Natural killer cell treated with Interleukin-12 subunit alpha and Interleukin-12 subunit beta and Interleukin-15 and Interleukin-18, amount 100 ng/mL, for 72 hours (primary cell): ENCODE results near the gene ZC3H7B. TPM values are rescaled to one million over a fixed set of nuclear protein-coding genes. Genes with fewer than 3 reads are reported as not detected.

ENCODE experiments used
- ATAC-seq, 2 donors: fragments of 150-1000 bp; cut with Tn5 transposase in 1 of 2; sonication (Bioruptor Pico), chemical (Tn5 transposase) in 1 of 2; 2 replicates each; pipeline ENCODE4 v1.10.0; 2021
- DNase-seq: peaks from one replicate; pipeline ENCODE4 v3.0.0; 2022; ENCODE audit warnings: low spot score
- H3K27ac Mint-ChIP-seq, 2 donors: 1 replicate in 1 of 2; 2 replicates in 1 of 2; pipeline ENCODE4 v1.8.0; 2022; ENCODE audit warnings: mixed read lengths in 2 of 2, mild to moderate bottlenecking in 1 of 2, moderate library complexity in 1 of 2
- H3K27me3 Mint-ChIP-seq, 2 donors: 1 replicate in 1 of 2; 2 replicates in 1 of 2; pipeline ENCODE4 v1.8.0; 2022; ENCODE audit warnings: mixed read lengths in 2 of 2
- H3K36me3 Mint-ChIP-seq: one replicate; pipeline ENCODE4 v1.8.0; 2022; ENCODE audit warnings: mixed read lengths
- H3K4me1 Mint-ChIP-seq, 2 donors: 1 replicate in 1 of 2; 2 replicates in 1 of 2; pipeline ENCODE4 v1.8.0; 2022; ENCODE audit warnings: low read depth in 2 of 2, mixed read lengths in 2 of 2, mild to moderate bottlenecking in 1 of 2
- H3K4me3 Mint-ChIP-seq: one replicate; pipeline ENCODE4 v1.8.0; 2022; ENCODE audit warnings: mixed read lengths
- H3K9me3 Mint-ChIP-seq: 2 replicates; pipeline ENCODE4 v1.8.0; 2022; ENCODE audit warnings: mixed read lengths
- total RNA-seq, 2 donors: library from RNA; stranded (reverse); gene quantifications; one replicate each; pipeline ENCODE4 v1.2.3, GENCODE V29; 2022

Gene ZC3H7B
- total RNA-seq, 2 donors from 2014 or later: 51.2 to 68.9 TPM

DNA sequence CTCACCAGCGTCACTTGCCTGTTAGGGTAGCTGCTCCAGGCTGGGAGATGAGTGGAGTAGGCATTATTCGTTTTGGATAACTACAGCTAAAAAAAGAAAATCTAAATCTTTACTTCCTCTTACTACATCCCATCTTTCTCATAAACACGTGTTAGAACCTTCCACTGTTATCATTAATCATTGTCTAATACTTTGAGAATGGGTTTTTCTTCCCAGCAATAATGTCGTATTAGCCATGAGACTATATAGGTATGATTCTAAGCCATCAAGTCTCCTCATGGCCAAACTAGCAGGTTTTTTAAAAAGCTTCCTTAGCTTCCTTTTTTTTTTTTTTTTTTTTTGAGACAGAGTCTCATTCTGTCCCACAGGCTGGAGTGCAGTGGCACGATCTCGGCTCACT lies 76.5 kb downstream of the ZC3H7B start:
- no peak for ATAC-seq
- DNase-seq: no peak
- no peaks in the 10 kb centered on the region for H3K4me1 Mint-ChIP-seq
- H3K36me3 Mint-ChIP-seq: no peaks in the 10 kb centered on the region
- H3K9me3 Mint-ChIP-seq: no peaks in the 10 kb centered on the region
- H3K27ac Mint-ChIP-seq: no peak overlapping the region
- H3K4me3 Mint-ChIP-seq: no peak overlapping the region
- H3K27me3 Mint-ChIP-seq: no peaks in the 10 kb centered on the region

DNA sequence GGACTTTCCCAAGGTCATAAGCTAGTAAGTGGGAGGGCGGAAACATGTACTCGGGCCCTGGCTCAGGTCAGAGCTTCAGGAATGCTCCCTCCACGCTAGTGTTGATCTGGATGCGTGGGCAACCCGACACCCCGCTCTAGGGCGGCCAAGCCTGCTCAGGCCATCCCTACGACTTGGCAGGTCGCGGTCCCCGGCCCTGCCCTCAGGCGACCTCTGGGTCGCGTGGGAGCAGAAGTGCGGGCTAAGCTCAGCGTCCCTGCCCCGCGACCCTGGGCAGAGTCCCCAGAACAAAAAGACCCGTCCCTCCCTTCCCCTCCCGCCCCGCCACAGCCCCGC lies 79.6 kb downstream of the ZC3H7B start:
- Mint-ChIP-seq H3K9me3 (no peaks in the 10 kb centered on the region), H3K36me3 (no peaks in the 10 kb centered on the region), H3K4me1 (no peaks in the 10 kb centered on the region), H3K27ac (peak overlapping the region in 1 of 2 donors; percentile 76), H3K4me3 (peak overlapping the region; percentile 78), H3K27me3 (no peaks in the 10 kb centered on the region)
- DNase-seq (no peak), ATAC-seq (peak; percentile 2 to 11)

DNA sequence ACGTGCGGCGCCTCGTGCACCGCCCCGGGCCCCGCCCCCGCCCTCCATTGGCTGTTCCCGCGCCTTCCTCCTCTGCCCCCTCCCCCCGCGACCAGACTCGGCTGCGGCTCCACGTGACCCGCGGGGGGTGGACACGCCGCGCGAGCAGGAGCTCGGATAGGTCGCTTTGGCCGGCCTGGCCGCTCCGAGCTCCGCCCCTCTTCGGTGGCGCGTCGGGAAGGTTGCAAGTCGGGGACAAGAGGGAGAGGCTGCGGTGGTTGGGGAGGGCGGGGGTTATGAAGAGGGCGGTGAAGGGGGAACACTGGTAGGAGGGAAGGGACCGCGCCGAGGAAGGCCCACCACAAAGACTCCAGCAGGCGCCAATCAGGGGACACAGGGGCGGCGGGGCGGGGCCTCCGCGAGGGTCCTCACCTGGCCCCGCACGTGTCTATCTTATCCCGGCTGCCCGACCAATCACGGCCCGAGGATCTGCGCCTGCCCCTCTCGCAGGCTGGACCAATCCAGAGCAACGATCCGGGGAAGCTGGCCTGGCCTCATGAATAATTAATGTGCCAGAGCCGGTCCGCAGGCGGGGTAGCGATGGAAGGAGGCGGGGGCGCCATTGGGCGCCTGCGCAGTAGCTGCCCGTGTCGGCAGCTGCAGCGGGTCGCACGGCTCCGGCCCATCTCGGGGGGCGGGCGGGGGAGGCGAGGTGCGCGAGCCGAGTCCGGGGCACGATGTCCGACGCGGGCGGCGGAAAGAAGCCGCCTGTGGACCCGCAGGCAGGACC lies 80.2 kb downstream of the ZC3H7B start, which contains the start of gene TEF:
Gene TEF, plus strand, starts transcription at position 614 of the 769 bp plus-strand sequence. Its CDS starts 103 bp downstream, at position 717.
- Mint-ChIP-seq H3K36me3 (no peaks in the 10 kb centered on the region), H3K9me3 (no peaks in the 10 kb centered on the region), H3K27me3 (no peaks in the 10 kb centered on the region), H3K4me3 (peak within 1 kb of the TSS; percentile 78), H3K27ac (peak within 1 kb of the TSS; percentile 76 to 77), H3K4me1 (no peaks in the 10 kb centered on the region)
- DNase-seq: peak; percentile 98
- peak; percentile 93 to 94 for ATAC-seq

DNA sequence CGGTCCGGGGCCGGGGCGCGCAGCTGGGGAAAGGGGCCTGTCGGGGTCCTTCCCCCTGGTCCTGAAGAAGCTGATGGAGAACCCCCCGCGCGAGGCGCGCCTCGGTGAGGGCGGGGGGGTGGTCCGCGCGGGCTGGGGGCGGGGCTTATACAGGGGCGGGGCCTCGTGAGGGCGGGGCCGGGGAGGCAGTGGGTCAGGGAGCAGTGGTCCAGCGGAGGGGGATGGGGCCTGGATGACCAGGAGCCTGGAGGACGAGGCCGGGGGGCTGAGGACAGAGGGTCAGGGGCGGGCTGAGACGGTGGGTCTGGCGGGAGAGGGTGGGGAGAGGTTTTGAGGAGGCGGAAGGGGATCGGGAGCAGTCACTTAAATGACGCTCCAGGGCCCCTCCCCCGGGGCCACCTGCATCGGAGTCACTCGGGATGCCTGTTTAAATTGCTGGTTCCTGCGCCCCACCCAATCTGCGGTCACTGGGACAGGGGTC lies 80.8 kb downstream of the ZC3H7B start:
- Mint-ChIP-seq H3K4me1 (no peaks in the 10 kb centered on the region), H3K36me3 (no peaks in the 10 kb centered on the region), H3K27ac (peak overlapping the region; percentile 76 to 77), H3K4me3 (peak overlapping the region; percentile 78), H3K27me3 (no peaks in the 10 kb centered on the region), H3K9me3 (no peaks in the 10 kb centered on the region)
- DNase-seq: peak; percentile 73
- peak; percentile 62 to 71 for ATAC-seq

DNA sequence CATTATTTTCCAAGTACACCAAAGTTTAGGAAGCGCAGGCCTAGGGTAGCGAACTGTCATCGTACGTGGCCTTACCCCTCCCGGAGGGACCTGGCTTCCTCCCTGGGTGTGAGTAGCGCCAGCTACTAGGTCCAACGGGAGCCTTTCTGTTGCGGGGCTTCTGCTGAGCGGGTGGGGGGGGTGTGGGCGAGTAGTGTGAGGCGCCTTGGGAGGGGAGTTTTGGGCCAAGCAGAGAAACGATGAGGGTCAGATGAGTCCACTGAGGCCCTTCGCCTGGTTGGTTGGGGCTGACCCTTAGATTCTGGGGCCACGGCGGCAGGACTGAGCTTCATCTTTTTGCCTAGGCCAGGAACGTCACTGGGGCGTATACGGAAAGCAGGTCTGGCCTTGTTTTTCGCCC lies 81.3 kb downstream of the ZC3H7B start:
- Mint-ChIP-seq H3K4me1 (no peaks in the 10 kb centered on the region), H3K27ac (peak overlapping the region; percentile 76 to 77), H3K36me3 (no peaks in the 10 kb centered on the region), H3K9me3 (no peaks in the 10 kb centered on the region), H3K27me3 (no peaks in the 10 kb centered on the region), H3K4me3 (peak overlapping the region; percentile 78)
- ATAC-seq (no peak), DNase-seq (no peak)

DNA sequence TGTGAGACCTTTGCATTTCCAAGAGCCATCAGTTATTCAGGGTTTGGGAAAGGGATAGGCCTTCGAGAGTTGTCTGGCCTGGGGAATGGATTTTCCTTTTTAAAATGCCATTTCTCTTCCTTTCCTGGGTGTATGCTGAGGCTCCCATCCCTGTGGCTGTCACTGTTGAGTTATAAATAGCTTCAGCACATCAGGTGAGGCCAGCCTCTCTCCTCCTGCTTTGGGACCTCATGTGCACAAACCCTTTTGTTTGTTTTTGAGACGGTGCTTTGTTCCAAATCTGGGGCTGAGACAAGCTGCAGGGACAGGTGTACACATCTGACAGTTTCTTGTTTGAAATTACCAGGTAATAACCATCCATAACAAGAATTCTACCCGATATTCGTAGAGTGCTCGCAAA lies 81.8 kb downstream of the ZC3H7B start:
- no peaks in the 10 kb centered on the region for H3K9me3 Mint-ChIP-seq
- no peaks in the 10 kb centered on the region for H3K27me3 Mint-ChIP-seq
- no peak overlapping the region for H3K27ac Mint-ChIP-seq
- ATAC-seq: no peak
- H3K36me3 Mint-ChIP-seq: no peaks in the 10 kb centered on the region
- peak overlapping the region; percentile 78 for H3K4me3 Mint-ChIP-seq
- no peaks in the 10 kb centered on the region for H3K4me1 Mint-ChIP-seq
- no peak for DNase-seq

DNA sequence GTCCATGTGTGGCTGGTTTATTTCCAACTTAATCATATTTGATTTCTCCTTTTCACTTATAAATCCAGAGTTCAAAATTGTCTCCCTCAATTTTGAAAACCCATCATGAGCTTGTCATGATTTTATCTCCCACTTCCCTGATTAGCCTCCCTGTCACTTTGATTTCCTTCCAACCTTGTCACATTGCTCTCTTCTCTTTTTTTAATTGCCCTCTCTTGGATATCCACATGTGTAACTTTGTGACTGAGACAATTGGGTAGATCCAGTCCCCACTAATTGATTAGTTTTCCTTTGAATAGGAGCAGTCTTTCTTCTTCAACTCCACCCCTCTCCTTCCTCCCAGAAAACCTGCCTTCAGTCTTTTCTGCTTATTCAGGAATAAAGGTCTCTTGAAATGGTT lies 82.8 kb downstream of the ZC3H7B start:
- H3K4me1 Mint-ChIP-seq: no peaks in the 10 kb centered on the region
- no peak for ATAC-seq
- DNase-seq: no peak
- peak overlapping the region; percentile 78 for H3K4me3 Mint-ChIP-seq
- no peaks in the 10 kb centered on the region for H3K27me3 Mint-ChIP-seq
- no peaks in the 10 kb centered on the region for H3K36me3 Mint-ChIP-seq
- no peaks in the 10 kb centered on the region for H3K9me3 Mint-ChIP-seq
- no peak overlapping the region for H3K27ac Mint-ChIP-seq

DNA sequence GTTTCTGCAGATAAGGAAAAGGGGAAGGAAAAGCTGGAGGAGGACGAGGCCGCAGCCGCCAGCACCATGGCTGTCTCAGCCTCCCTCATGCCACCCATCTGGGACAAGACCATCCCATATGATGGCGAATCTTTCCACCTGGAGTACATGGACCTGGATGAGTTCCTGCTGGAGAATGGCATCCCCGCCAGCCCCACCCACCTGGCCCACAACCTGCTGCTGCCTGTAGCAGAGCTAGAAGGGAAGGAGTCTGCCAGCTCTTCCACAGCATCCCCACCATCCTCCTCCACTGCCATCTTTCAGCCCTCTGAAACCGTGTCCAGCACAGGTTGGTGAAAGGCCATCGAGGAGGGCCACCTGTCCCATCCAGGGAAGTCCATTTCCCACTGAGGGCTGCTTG lies 86.0 kb downstream of the ZC3H7B start:
- no peaks in the 10 kb centered on the region for H3K9me3 Mint-ChIP-seq
- DNase-seq (no peak), ATAC-seq (no peak)
- no peaks in the 10 kb centered on the region for H3K36me3 Mint-ChIP-seq
- no peaks in the 10 kb centered on the region for H3K4me1 Mint-ChIP-seq
- H3K27me3 Mint-ChIP-seq: no peaks in the 10 kb centered on the region
- H3K4me3 Mint-ChIP-seq: no peak overlapping the region
- H3K27ac Mint-ChIP-seq: no peak overlapping the region

DNA sequence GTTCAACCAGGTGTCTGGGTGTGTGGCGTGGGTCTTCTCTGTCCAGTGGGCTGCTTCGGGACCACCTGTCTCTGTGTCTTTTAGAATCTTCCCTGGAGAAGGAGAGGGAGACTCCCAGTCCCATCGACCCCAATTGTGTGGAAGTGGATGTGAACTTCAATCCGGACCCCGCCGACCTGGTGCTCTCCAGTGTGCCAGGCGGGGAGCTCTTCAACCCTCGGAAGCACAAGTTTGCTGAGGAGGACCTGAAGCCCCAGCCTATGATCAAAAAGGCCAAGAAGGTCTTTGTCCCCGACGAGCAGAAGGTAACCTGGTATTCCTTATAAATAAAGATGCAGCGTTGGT lies 92.7 kb downstream of the ZC3H7B start:
- H3K27me3 Mint-ChIP-seq: no peaks in the 10 kb centered on the region
- DNase-seq: no peak
- no peak for ATAC-seq

DNA sequence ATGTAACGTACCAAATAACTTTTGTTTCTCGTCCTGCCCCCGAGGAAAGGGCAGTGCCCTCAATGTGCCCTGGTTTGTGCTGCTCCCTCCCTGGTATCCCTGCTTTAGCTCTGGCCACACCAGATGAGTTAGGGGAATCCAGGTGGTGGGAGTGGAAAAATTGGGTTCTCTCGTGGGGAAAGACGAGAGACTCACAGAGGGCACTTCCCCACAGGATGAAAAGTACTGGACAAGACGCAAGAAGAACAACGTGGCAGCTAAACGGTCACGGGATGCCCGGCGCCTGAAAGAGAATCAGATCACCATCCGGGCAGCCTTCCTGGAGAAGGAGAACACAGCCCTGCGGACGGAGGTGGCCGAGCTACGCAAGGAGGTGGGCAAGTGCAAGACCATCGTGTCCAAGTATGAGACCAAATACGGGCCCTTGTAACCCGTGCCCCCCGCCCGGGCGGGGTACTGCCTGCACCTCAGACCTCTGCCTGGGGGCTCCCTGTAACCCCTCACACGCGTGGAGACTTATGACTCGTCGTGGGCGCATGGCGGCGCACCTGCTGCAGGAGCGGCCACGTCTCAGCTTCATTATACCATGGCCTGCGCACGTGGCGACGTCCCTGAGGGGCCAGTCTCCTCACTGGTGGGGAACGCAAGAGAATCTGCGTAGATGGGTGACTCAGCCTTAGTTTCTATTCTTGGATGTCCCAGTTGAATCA lies 94.4 kb downstream of the ZC3H7B start:
- H3K27me3 Mint-ChIP-seq: no peaks in the 10 kb centered on the region
- DNase-seq (peak; percentile 58), ATAC-seq (no peak)
- H3K36me3 Mint-ChIP-seq: no peaks in the 10 kb centered on the region
- H3K27ac Mint-ChIP-seq: no peak overlapping the region
- H3K4me3 Mint-ChIP-seq: no peak overlapping the region
- H3K4me1 Mint-ChIP-seq: peaks cover 0 to 4% of the 10 kb centered on the region in 2 donors
- no peaks in the 10 kb centered on the region for H3K9me3 Mint-ChIP-seq

More for the DNA sequence above, 92.7 kb downstream of the ZC3H7B start:
- H3K27ac Mint-ChIP-seq: no peak overlapping the region
- no peaks in the 10 kb centered on the region for H3K9me3 Mint-ChIP-seq
- H3K36me3 Mint-ChIP-seq: no peaks in the 10 kb centered on the region
- H3K4me1 Mint-ChIP-seq: peaks cover 0 to 4% of the 10 kb centered on the region in 2 donors
- H3K4me3 Mint-ChIP-seq: no peak overlapping the region

DNA sequence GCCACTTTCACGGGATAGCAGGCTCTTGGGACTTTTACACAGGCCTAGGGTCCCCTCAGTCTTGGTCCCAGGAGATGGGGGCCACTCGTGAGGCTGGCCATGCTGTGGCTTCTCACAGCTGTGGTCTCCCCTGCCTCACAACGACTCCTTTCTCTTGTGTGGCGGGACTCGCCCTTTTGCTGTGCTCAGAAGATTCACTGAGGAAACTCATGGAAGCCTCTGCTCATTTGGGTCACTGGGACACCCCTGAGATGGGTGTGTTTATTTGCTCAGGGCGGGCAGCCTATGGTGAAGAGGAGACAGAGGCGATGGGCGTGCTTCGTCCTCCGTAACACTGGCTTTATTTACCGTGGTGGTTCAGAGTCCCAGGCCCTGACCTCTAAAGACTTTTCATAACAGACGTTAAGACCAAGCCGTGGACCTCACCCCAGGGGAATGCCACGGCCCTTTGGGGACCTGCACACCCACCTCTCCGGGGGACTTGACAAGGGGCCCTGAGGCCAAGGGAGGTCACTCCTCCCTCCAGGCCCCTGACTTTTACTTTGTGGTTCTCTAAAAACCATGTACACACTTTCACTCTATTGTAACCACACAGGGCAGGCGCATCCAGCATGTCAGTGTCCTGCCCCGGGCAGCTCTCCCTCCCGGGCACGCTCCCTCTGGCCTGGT lies 96.0 kb downstream of the ZC3H7B start:
- no peak for DNase-seq
- Mint-ChIP-seq H3K9me3 (no peaks in the 10 kb centered on the region), H3K27me3 (no peaks in the 10 kb centered on the region), H3K36me3 (no peaks in the 10 kb centered on the region), H3K4me3 (no peak overlapping the region), H3K27ac (no peak overlapping the region), H3K4me1 (peaks cover 0 to 4% of the 10 kb centered on the region in 2 donors)
- no peak for ATAC-seq

DNA sequence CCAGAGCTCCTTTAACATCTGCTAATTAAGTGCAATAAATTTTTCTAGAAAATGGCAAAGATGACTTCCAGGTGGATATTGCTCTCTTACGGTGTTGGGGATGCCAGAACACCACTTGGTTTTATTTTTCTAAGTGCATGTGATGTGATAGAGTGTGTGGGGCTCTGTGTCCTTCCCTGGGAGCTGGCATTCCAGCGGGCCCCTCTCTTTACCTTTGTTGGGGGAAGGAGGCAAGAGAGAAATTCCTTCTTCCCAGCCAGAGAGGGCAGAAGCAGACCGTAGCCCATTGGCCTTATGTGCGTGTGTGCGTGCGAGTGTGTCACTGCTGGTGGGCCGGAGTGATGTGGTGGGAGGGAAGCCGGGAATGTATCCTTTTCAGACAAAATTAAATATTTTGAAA lies 97.6 kb downstream of the ZC3H7B start:
- ATAC-seq: no peak
- H3K27me3 Mint-ChIP-seq: no peaks in the 10 kb centered on the region
- H3K27ac Mint-ChIP-seq: no peak overlapping the region

DNA sequence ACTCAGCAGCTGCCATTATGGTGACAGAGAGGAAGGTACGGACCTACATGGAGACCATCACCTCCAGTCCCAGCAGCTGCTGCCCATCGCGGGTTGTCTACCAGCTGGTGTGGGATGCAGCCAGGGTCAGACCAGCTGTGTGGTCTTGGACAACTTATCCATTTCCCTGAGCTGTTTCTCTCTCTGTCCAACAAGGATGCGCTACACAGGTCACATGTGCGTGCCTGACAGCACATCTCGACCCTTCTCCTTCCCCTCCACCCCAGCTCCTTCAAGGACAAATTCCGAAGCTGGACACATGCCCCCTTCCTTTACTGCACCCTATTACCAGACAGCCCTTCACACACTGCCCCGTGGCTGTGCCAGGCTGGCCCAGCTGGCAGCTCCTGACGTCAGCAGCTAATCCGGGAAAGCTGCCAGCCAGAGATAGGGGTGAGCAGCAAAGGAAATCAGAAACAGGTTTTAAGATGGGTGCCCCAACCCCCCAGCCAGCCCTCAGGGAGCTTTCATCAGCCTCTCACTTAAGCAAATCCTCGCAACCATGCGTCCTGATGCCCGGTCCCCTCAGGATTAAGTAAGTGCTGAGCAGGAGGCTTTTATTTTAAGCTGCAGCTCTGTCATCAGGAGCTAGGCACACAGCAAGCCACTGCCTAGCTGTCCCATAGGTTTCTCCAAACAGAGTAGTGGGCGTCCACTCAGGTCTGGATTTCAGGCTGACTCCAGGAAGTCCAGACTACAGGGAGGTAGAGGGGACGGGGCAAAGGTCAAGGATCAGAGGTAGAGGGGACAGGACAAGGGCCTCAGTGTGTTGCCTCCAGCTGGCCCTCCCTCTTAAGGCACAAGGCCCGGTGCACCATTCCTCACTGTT lies 100.7 kb downstream of the ZC3H7B start:
- no peak overlapping the region for H3K4me3 Mint-ChIP-seq
- H3K36me3 Mint-ChIP-seq: no peaks in the 10 kb centered on the region
- ATAC-seq: no peak
- H3K9me3 Mint-ChIP-seq: no peaks in the 10 kb centered on the region
- H3K4me1 Mint-ChIP-seq: peaks cover 5 to 8% of the 10 kb centered on the region in 2 donors
- no peak for DNase-seq
- H3K27ac Mint-ChIP-seq: no peak overlapping the region
- no peaks in the 10 kb centered on the region for H3K27me3 Mint-ChIP-seq

More for the DNA sequence above, 97.6 kb downstream of the ZC3H7B start:
- Mint-ChIP-seq H3K4me1 (peaks cover 5 to 8% of the 10 kb centered on the region in 2 donors), H3K9me3 (no peaks in the 10 kb centered on the region), H3K36me3 (no peaks in the 10 kb centered on the region), H3K4me3 (no peak overlapping the region)
- no peak for DNase-seq
